HUES6 (cell line): Measurements from ENCODE around the gene SGTA.

Experiments used
- H3K27ac ChIP-seq: 2 replicates; pipeline ENCODE4 v1.7.0; 2013; ENCODE audit warnings: low read depth, mild to moderate bottlenecking, low read length, inconsistent platforms
- H3K27me3 ChIP-seq: 2 replicates; pipeline ENCODE4 v1.6.1; 2013; ENCODE audit warnings: low read length; ENCODE audit not compliant: control insufficient read depth, insufficient read depth
- H3K36me3 ChIP-seq: 2 replicates; pipeline ENCODE4 v1.6.1; 2013; ENCODE audit warnings: low read length; ENCODE audit not compliant: control insufficient read depth, insufficient read depth
- H3K4me1 ChIP-seq: 2 replicates; pipeline ENCODE4 v1.6.1; 2013; ENCODE audit warnings: low read length; ENCODE audit not compliant: control insufficient read depth, insufficient read depth
- H3K4me3 ChIP-seq: 2 replicates; pipeline ENCODE4 v1.5.1; 2013; ENCODE audit warnings: low read depth, low read length
- H3K9ac ChIP-seq: one replicate; pipeline ENCODE4 v1.6.1; 2013; ENCODE audit warnings: mild to moderate bottlenecking, low read length
- H3K9me3 ChIP-seq: 2 replicates; pipeline ENCODE4 v1.6.1; 2013; ENCODE audit warnings: low read depth, low read length; ENCODE audit not compliant: control insufficient read depth, insufficient read depth

The SGTA gene

DNA sequence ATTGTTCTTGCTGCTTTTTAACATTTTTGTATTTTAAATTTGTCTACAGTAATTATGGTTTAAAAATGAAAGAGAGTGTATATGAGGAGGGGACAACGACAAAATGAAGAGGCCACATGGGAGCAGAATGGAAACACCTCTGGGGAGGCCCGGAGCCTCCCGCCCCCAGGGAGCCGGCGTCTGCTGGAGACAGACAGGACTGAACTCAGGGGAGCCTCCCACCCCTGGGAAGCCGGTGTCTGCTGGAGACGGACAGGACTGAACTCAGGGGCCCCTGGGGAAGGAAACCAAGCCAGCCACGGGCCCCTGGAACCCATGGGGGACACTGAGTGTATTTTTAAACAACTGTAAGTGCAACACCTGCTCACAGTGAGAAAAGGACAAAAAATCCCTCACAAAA, 26.6 kb downstream of the SGTA start:
- H3K36me3 ChIP-seq, result peaks cover 81% of the 10 kb centered on the region

DNA sequence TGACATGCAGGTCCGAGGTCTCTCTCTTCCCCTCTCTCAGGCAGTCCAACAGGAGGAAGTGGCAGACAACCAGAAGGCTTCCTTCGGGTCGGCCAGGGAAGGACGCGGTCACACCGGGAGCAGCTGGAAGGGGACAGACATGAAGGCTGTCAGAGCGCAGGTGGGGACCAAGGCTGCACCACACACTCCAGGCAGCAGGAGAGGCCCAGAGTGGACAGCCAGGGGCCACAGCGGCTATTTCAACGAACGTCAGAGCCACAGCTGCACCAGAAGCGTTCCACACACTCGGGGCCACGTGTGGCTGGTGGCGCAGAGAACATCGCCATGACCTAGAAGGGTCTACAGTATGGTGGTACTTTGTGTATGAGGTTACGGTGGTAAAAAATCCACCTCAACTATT, 27.3 kb downstream of the SGTA start:
- Histone ChIP-seq H3K9me3 (no peaks in the 10 kb centered on the region), H3K36me3 (peaks cover 75% of the 10 kb centered on the region), H3K4me3 (no peak overlapping the region), H3K9ac (no peak overlapping the region), H3K27me3 (no peaks in the 10 kb centered on the region), H3K27ac (no peak overlapping the region), H3K4me1 (no peaks in the 10 kb centered on the region)

More for the DNA sequence above, 26.6 kb downstream of the SGTA start:
- H3K9ac ChIP-seq, result no peak overlapping the region
- no peaks in the 10 kb centered on the region for H3K4me1 ChIP-seq
- no peaks in the 10 kb centered on the region for H3K27me3 ChIP-seq
- no peak overlapping the region for H3K4me3 ChIP-seq
- H3K9me3 ChIP-seq, result no peaks in the 10 kb centered on the region
- H3K27ac ChIP-seq, result no peak overlapping the region; the same call in 1 of the 2 replicates

DNA sequence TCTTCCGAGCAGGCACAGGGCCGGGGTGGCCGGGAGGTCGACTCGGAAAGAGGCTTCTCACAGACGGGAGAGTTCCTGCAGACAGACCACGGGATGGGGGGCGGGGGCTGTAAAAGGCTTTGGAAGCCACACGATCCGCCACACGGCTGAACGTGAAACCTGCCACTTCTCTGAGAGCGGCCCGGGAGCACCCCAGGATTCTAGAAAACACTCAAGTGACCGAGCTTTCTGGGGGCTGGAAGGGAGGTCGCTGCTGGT, 27.7 kb downstream of the SGTA start:
- H3K36me3 ChIP-seq, result peaks cover 71% of the 10 kb centered on the region
- no peaks in the 10 kb centered on the region for H3K9me3 ChIP-seq
- no peak overlapping the region for H3K9ac ChIP-seq
- H3K4me1 ChIP-seq, result no peaks in the 10 kb centered on the region
- no peak overlapping the region for H3K4me3 ChIP-seq
- H3K27ac ChIP-seq, result no peak overlapping the region
- H3K27me3 ChIP-seq, result no peaks in the 10 kb centered on the region

DNA sequence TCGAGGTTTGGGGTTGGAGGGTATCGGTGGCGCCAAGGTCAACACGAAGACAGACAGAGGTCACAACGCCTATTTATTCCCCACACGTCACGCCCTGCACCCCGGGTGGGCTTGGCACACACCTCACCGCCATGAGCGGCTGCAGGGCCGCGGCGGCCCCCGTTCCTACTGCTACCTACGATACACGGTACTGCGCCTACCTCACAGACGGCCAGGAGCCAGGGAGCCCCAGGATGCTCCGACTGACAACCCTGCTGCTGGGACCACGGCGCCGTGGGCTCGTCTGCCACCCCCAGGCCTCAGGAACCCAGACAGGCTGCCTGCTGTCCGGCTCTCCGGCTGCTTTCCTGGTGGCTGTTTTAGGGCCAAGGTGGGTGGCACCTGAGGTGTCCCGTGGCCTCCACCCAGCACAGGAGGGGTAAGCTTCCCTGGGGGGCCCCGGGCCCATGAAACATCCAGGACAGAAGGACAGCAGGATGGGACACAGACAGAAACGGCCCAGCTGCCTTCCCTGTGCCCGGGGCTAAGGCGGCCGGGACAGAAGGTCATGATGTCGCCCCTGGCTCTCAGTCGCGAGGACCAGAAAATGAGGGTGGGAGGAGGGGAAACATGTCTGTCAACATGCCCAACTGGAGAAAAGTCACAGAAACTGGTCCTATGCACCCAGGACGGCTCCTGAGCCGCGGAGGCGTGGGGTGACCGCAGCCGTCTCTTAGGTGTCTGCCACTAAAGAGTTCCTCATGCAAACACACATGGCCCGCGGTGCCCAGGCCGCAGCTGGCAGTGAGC, 28.2 kb downstream of the SGTA start:
- H3K27ac ChIP-seq, result no peak overlapping the region
- H3K9me3 ChIP-seq, result no peaks in the 10 kb centered on the region
- H3K4me3 ChIP-seq, result no peak overlapping the region
- H3K36me3 ChIP-seq, result peaks cover 68% of the 10 kb centered on the region
- H3K9ac ChIP-seq, result no peak overlapping the region
- H3K27me3 ChIP-seq, result no peaks in the 10 kb centered on the region
- no peaks in the 10 kb centered on the region for H3K4me1 ChIP-seq

DNA sequence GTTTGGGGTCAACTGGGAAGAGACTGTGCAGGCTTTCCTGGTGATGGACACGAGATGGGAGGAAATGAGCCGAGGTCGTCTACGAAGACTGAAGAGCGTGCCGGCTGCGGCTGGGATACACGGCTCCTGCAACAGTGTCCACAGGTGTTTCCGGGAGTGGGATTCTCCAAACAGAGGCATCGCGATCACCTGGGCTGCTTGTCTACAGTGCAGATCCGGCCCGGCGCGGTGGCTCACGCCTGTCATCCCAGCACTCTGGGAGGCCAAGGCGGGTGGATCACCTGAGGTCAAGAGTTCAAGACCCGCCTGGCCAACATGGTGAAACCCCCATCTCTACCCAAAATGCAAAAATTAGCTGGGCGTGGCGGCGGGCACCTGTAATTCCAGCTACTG, 31.6 kb downstream of the SGTA start:
- Histone ChIP-seq H3K27ac (no peak overlapping the region), H3K4me1 (no peaks in the 10 kb centered on the region), H3K9me3 (no peaks in the 10 kb centered on the region), H3K27me3 (no peaks in the 10 kb centered on the region; the same call in 1 of the 2 replicates), H3K9ac (no peak overlapping the region), H3K36me3 (peaks cover 37% of the 10 kb centered on the region), H3K4me3 (no peak overlapping the region)

DNA sequence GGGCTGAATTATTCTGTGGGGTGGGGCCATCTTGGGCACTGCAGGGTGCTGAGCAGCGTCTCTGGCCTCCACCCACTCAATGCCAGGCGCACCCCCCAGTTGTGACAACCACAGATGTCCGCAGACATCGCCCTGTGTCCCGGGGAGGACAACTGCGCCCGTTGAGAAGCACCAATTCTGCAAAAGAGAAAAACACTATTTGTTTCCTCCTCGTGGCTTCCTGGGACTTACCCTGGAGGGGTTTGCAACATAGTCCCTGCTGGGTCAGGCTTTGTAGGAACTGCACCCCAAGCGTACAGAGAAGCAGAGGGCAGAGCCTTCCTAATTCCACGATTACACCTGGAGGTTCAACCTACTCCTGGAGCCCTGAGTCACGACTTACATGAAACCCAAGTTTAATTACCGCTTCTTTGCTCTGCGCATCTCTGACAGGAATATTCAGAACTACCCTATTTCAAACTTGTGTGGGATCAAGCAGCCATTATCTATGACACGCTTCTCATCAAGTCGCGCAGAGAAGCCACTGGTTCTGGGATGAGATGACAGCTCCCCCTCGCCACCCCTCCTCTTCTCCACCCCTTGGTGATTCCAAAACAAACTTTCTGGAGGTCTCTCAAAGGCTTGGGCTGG, 32.1 kb downstream of the SGTA start:
- Histone ChIP-seq H3K36me3 (peaks cover 32% of the 10 kb centered on the region), H3K9me3 (no peaks in the 10 kb centered on the region), H3K27ac (no peak overlapping the region), H3K9ac (no peak overlapping the region), H3K4me3 (no peak overlapping the region), H3K4me1 (no peaks in the 10 kb centered on the region), H3K27me3 (no peaks in the 10 kb centered on the region; the same call in 1 of the 2 replicates)

DNA sequence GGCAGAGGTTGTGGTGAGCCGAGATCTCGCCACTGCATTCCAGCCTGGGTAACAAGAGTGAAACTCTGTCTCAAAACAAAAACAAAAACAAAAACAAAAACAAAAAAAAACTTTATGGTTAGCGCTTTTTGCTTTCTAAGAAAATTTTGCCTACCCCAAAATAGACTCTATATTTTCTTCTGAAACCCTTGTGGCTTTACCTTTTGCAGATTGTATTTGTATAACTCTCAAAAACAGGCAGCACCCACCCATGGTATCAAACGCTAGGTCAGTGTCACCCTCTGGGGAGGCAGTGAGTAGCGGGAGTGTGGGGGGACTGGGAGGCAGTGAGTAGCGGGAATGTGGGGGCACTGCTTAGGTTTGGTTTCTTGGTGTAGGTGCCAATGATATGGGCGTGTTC, 35.7 kb downstream of the SGTA start:
- no peak overlapping the region for H3K4me3 ChIP-seq
- H3K9ac ChIP-seq, result no peak overlapping the region
- no peak overlapping the region for H3K27ac ChIP-seq
- no peaks in the 10 kb centered on the region for H3K9me3 ChIP-seq
- no peaks in the 10 kb centered on the region for H3K36me3 ChIP-seq
- H3K4me1 ChIP-seq, result no peaks in the 10 kb centered on the region
- H3K27me3 ChIP-seq, result peaks cover 8% of the 10 kb centered on the region

DNA sequence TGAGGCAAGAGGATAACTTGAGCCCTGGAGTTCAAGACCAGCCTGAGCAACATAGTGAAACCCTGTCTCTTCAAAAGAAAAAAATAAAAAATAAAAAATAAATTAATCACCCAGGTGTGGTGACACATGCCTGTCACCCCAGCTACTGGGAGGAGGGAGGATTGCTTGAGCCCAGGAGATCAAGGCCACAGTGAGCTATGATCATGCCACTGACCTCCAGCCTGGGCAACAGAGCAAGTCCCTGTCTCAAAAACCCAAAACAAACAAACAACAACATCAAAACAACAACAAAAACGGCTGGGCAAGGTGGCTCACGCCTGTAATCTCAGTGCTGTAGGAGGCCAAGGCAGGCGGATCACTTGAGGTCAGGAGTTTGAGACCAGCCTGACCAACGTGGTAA, 39.0 kb downstream of the SGTA start:
- Histone ChIP-seq H3K4me1 (peaks cover 2% of the 10 kb centered on the region; the same call in 1 of the 2 replicates), H3K4me3 (no peak overlapping the region), H3K9ac (no peak overlapping the region), H3K27me3 (peaks cover 11% of the 10 kb centered on the region), H3K9me3 (no peaks in the 10 kb centered on the region), H3K27ac (no peak overlapping the region), H3K36me3 (no peaks in the 10 kb centered on the region)

DNA sequence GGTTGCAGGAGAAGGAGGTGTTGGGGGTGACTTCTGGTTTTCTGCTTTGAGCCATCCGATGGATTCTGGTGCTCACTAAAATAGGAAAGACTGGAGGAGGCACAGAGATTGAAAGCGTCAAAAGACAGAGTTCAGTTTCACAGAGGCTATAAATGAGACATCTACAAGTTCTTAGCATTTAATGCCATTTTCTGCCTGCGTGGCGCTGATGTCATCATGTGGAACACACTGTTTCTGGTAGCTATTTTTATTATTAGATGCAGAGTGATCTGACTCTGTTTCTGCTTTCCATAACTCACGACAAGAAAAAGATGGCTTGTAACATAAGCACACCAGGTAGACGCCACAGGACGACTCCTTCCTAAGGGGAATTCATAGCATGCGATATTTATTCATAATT, 40.0 kb downstream of the SGTA start:
- Histone ChIP-seq H3K9ac (no peak overlapping the region), H3K4me3 (no peak overlapping the region), H3K4me1 (peaks cover 3% of the 10 kb centered on the region; the same call in 1 of the 2 replicates), H3K27ac (no peak overlapping the region), H3K9me3 (no peaks in the 10 kb centered on the region), H3K27me3 (peaks cover 11% of the 10 kb centered on the region), H3K36me3 (no peaks in the 10 kb centered on the region)

DNA sequence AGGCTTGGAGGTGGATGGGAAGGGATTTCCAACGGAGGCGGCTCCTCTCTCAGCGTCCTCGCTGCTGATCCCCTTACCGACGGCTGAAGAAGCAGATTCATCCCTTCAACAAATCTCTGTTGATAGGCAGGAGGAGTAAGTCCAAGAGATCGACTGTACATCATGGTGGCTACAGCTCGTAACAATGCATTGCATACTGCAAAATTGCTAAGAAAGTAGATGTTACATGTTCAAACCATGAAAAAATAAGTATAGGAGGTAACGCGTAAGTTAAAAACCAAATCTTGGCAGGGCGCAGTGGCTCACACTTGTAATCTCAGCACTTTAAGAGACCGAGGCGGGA, 42.8 kb downstream of the SGTA start:
- no peak overlapping the region for H3K9ac ChIP-seq
- 0 out of 2 replicates have a peak overlapping the region, but pooled peaks have one; percentile 20 for H3K4me3 ChIP-seq
- H3K27ac ChIP-seq, result no peak overlapping the region
- peaks cover 11% of the 10 kb centered on the region for H3K27me3 ChIP-seq
- H3K36me3 ChIP-seq, result peaks cover 19% of the 10 kb centered on the region
- peaks cover 3% of the 10 kb centered on the region; the same call in 1 of the 2 replicates for H3K4me1 ChIP-seq
- H3K9me3 ChIP-seq, result peaks cover 10% of the 10 kb centered on the region

DNA sequence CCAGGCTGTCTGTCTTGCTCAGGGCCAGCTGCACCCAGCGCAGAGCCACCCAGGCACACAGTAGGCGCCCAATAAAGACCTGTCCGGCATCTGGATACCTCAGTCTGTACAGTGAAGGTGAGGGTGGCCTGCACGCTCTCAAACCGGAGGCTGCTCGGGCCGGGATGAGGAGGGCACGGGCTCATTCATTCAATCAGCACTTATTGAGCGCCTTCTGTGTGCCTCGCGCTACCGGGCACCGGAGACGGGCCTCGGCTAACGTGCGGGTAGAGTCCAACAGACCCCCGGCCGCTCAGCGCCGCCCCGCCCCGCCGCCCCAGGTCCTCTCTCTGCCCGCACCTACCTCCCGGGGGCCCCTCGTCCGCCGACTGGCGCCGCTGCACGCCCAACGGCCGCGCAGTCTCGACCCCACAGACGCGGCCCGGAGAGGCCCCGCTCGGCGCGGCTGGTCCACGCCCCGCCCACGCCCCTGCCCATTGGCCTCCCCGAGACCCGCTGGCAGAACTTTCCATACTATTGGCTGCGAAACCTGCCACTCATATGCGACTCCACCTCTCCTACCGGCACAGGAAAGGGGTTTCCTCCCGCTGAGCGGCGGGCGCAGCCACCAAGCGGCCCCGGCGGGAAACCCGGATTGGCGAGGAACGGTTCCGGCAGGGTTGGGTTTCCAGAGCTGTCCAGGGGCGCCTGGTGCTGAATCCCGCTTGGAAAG, 43.3 kb downstream of the SGTA start, which contains the start of gene SLC39A3:
Gene SLC39A3 (minus strand): TSS at position 416 of the 712 bp plus-strand sequence. CDS start 2,760 bp downstream, outside the sequence.
- Histone ChIP-seq H3K9me3 (peaks cover 10% of the 10 kb centered on the region), H3K4me3 (peak within 1 kb of the TSS; percentile 99), H3K9ac (peak within 1 kb of the TSS; percentile 79), H3K27me3 (peaks cover 11% of the 10 kb centered on the region), H3K27ac (0 out of 2 replicates have a peak within 1 kb of the TSS, but pooled peaks have one; percentile 14), H3K36me3 (peaks cover 25% of the 10 kb centered on the region), H3K4me1 (peaks cover 3% of the 10 kb centered on the region; the same call in 1 of the 2 replicates)
